GM18502 (cell line): Measurements from ENCODE around the gene PRKCSH.
"Not testable (repeated sequence)": the region's sequence is repeated elsewhere in the genome, so short reads cannot be mapped to it uniquely, and the experiment has no call there.

Source experiments
- ATAC-seq: cut with Tn5 transposase; IDR thresholded peaks from one replicate; pipeline ENCODE4 v1.9.1; 2021; ENCODE audit warnings: mild to moderate bottlenecking; ENCODE audit not compliant: unreplicated experiment, poor library complexity

PRKCSH gene

GRCh38 chr19:11435057-11435832, at the start of gene PRKCSH, which contains the start of gene ODAD3:
Gene PRKCSH, plus strand, starts transcription at chr19:11435635. Its CDS starts 483 bp downstream, at chr19:11436118.
Gene ODAD3, minus strand, starts transcription at chr19:11435121. Its CDS starts 105 bp downstream, at chr19:11435016.
- peak; percentile 88 for ATAC-seq

DNA sequence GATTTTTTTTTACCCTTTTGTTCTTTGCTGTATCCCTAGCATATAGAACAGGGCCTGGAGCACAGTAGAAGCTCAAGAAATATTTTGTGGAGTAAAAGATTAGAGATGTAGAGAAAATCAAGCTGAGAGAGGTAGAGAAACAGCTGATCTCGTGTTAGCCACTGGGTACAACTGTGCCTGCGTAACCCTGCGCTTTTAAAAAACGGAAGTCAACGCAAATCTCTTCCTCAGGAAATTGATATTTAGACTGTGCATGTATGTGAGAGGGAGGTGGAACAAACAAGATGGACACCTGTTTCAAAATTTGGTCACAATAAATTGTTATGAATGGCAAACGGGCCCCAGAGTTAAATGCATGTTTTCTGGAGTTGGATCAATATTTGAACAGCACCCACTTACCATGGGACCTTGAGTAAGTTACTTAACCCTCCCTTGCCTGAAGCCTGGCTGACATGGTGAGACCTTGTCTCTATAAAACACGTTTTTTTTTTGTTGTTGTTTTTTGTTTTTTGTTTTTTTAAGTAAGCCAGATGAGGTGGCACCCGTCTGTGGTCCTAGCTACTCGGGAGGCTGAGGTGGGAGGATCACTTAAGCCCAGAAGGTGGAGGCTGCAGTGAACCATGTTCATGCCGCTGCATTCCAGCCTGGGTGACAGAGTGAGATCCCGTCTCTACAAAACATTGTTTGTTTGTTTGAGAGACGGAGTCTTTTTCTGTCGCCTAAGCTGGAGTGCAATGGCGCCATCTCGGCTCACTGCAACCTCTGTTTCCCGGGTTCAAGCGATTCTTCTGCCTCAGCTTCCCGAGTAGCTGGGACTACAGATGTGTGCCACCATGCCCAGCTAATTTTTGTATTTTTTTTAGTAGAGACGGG, 48.0 kb upstream of the PRKCSH start:
- ATAC-seq, result no peak

DNA sequence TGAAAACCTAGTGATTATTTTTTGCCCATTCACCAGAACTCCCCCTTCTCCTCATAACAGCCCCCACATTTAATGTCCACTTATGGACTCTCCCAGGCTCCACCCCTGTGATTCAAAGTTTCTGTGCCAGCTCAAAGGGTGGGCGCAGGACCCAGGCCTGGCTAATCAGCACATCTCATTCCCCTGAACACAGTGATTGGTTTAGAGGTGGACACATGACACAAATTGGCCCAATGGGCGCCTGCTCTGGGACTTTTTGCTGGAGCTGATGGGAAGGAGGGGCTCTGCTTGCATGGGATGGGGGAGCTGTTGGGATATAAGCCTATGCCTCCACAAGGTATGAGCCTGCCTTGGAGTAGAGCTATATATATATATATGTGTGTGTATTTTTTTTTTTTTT, 45.1 kb upstream of the PRKCSH start:
- no peak for ATAC-seq

DNA sequence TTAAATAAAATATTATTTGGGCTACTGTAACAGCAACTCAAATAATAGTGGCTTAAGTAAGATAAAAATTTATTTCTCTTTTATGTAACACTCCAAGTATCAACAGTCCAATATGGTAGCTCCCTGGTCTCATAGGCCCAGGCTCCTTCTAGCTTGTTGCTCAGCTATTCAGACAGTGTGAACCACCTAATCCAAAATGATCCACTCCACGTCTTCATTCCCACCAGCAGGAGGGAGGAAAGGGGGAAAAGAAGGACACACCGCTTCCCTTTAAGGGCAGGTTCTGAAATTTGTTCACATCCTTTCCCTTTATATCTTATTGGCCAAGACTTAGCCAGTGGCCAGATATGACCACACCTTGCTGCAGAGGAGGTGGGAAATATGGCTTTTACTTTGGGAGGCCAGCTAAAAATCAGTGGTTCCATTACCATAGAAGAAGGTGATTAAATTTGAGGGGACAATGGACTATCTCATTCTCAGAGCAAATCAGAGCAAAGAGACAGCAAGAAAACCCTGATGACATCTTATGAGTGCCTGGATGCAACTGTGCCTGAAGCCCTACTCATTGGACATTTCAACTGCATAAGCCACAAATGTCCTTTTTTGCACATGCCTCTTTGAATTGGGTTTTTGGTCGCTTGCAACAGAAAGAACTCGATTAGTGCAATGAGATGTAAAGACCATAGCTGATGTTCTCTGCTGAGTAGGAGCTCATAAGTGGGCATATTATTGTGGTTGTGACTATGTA, 44.3 kb upstream of the PRKCSH start:
- ATAC-seq, result no peak

- no peak for ATAC-seq
These were observed 38.3 kb upstream of the PRKCSH start for GRCh38 chr19:11397089-11397610.

DNA sequence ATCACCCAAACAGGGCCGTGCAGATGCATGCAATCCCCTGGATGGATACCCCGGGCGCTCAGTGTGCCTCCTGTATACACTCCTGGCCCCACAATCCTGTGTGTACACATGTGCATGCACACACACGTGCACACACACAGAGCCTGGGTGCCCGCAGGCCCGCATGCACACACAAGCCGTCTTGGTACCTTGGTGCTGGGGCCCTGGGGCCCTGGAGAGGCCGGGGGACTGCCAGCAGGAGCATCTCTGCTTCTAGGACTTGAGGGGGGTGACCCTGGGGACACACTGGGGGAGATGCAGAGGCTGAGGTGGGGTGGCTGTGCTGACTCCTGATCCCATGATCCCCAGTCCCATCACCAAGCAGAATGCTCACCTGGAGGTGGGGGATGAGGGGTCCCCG, 35.8 kb upstream of the PRKCSH start:
- ATAC-seq, result no peak

GRCh38 chr19:11400798-11401197, 34.6 kb upstream of the PRKCSH start:
- ATAC-seq, result no peak

DNA sequence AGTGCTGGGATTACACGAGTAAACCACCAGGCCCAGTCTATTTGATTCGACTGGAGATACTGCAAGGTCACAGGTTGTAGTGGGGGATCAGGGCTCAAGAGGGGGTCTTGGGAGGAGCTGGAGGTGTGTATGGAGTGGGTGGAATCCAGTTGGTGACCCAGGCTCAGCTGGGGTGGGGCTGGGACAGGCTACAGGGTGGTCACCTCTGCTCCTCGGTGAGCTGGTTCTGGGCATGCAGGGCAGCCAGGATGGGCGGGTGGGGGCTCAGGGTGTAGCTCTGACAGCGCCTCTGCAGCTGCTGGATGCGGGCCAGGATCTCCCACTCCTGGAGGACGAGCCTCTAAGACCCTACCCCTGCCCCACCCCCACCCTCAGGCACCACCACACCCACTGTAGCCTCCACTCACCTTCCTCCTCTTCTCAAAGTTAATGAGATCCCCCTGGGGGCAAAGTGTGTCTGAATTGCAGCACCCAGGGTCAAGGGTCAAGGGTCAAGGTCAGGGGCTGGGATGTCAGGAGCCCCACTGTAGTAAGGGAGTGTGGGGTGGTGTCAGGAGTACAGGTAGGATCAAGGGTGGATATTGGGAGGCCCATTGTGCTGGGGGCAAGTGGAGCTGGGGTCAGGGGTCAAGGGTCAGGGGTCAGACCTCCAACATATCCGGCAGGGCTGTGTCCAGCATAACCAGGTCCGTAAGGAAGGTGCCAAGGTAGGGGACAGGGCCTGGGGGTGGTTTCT, 33.5 kb upstream of the PRKCSH start:
- no peak for ATAC-seq

- no peak for ATAC-seq
These were observed 30.7 kb upstream of the PRKCSH start for GRCh38 chr19:11404588-11405222.

- ATAC-seq, result no peak
These were observed 29.4 kb upstream of the PRKCSH start for GRCh38 chr19:11405846-11406643.

GRCh38 chr19:11406703-11407236, 28.7 kb upstream of the PRKCSH start:
- not testable (repeated sequence) for ATAC-seq

DNA sequence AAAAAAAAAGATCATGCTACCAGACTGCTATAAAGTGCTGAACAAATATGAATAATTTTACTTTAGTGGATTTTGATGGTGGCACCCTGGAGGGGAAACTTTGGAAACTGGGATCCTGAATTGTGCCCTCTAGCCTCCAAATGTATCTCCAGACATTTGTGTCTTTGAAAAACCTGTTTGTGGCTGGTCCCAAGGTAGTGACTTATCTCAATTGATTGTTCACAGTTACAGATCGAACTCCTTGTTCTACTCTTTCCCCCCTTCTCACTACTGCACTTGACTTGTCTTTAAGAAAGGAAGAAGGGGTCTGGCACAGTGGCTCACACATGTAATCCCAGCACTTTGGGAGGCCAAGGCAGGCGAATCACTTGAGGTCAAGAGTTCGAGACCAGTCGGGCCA, 26.8 kb upstream of the PRKCSH start:
- no peak for ATAC-seq

DNA sequence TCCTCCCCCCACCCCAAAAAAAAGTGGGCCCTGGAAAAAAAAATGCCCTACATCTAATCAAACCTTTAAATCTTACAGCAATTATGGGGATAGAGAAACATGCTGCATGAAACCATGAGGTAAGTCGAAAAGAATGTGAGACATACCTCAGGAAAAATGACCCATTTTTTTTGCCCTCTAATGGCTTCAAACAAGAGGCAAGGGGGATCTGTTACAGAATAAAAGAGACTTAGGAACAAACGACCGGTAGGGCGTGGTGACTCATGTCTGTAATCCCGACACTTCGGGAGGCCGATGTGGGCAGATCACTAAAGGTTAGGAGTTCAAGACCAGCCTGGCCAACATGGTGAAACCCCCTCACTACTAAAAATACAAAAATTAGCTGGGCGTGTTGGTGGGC, 24.8 kb upstream of the PRKCSH start:
- ATAC-seq, result no peak

DNA sequence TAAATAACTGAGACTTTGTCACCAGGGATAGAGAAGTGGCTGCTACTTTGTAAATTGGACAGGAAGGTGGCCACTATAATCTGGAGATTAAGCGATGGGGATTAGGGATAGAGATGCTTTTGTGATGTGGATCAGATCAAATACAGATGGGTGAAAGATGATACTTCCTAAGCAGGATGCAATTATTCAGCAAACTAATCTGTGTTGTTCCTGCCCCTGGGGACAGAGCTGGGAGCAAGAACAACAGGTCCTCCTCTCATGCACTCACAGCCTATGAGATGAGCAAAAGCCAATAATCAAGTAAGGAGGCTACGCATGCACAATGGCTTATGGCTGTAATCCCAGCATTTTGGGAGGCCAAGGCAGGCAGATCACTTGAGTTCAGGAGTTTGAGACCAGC, 20.9 kb upstream of the PRKCSH start:
- ATAC-seq, result no peak

GRCh38 chr19:11416346-11417052, 18.9 kb upstream of the PRKCSH start:
- no peak for ATAC-seq

DNA sequence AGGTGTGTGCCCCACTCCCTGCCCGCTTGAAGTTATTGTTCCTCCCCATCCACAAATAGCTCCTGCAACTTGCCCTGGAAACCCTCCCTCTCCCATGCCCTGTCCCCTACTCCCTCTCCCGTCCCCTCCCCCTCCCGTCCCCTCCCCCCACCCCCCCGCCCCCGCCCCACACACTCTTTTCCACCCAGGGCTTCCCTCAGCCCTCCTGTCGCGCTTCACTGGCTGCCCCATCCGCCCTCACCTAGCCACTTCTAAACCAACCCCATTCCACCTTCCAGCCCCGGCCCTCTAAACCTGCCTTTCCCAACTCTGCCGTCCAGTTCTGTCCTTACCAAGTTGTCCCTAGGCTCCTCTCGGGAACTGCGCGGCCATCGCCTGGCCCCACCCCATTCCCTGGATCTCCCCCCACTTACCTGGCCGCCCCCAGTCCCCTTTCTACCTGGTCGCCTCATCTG, 17.3 kb upstream of the PRKCSH start:
- ATAC-seq, result no peak
